ENCODE results near the gene LHX2.

DNA sequence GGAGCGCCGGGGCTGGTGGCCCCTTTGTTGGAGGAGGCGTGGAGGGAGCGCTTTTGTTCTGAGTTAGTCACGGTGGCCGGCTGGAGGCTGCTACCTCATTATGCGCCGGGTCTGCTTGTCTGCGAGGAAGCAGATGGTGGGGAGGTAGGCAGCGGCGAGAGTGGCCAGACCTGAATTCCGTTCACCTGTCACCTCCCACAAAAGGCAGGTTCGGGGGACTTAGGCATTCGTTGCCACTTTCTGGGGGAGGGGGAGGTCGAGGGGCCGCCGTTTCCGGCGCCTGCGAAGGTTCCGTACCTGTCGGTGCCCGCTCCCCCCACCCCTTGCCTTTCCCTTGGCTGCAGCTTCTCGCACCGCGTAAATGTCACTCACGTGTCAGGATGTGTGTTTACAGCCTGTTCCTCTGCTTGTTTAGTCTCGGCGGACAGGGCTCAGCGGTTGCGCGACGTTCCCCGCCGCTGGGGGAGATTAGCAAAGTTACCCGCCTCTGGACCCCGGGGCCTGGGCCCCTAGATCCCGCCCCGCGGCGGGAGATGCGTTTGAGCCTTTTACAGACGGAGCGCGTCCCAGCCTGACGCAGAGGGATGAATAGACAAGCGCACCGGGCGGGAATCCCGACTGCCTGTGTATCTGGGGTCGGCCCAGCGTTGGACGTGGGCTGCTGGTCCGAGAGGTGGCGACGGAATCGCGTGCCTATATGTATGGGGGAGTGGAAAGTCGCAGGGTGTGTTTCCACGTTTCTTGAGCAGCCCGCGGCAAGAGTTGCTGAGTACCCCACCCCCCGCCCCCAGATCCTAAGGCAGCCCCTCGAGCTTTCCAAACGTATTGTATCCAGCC is 2.7 kb upstream of the LHX2 start:
- TF ChIP-seq, protein P1, sequence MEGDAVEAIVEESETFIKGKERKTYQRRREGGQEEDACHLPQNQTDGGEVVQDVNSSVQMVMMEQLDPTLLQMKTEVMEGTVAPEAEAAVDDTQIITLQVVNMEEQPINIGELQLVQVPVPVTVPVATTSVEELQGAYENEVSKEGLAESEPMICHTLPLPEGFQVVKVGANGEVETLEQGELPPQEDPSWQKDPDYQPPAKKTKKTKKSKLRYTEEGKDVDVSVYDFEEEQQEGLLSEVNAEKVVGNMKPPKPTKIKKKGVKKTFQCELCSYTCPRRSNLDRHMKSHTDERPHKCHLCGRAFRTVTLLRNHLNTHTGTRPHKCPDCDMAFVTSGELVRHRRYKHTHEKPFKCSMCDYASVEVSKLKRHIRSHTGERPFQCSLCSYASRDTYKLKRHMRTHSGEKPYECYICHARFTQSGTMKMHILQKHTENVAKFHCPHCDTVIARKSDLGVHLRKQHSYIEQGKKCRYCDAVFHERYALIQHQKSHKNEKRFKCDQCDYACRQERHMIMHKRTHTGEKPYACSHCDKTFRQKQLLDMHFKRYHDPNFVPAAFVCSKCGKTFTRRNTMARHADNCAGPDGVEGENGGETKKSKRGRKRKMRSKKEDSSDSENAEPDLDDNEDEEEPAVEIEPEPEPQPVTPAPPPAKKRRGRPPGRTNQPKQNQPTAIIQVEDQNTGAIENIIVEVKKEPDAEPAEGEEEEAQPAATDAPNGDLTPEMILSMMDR (IDR thresholded peaks at IDR 0.05) = no peak
- TF ChIP-seq POLR2AphosphoS5 (IDR thresholded peaks at IDR 0.05) = no peak
